GM12878 (cell line): ENCODE results near the gene GLB1L3. TPM values are rescaled to one million over a fixed set of nuclear protein-coding genes. Genes with fewer than 3 reads are reported as not detected.

Source experiments
- ATAC-seq: fragments of 200-7000 bp; cut with Tn5 transposase; 3 replicates; pipeline ENCODE4 v1.9.1; 2020; ENCODE audit warnings: mild to moderate bottlenecking, moderate library complexity
- BruUV-seq: library from RNA; stranded (reverse); fragments of 400-500 nt; replicated peaks from 2 replicates; lab custom pipeline; 2021; lab: Mats Ljungman, UMichigan
- CTCF ChIA-PET: fragments of 300-600 bp; sonication (Branson Sonifier 250); formaldehyde crosslinking; extraction: SDS; loops from one replicate; lab custom pipeline; 2021; ENCODE audit warnings: inconsistent platforms; lab: Yijun Ruan, JAX
- POLR2A ChIA-PET: fragments of 350-600 bp; formaldehyde crosslinking; extraction: SDS; loops from one replicate; lab custom pipeline; 2021; ENCODE audit warnings: inconsistent platforms; lab: Charles Lee
- RAD21 ChIA-PET: fragments of 300-600 bp; sonication (Branson Sonifier 250); formaldehyde crosslinking; loops from one replicate; lab custom pipeline; 2023; ENCODE audit warnings: antibody characterized with exemption; ENCODE audit not compliant: unreplicated experiment; lab: Charles Lee
- SMC1A ChIA-PET: fragments of 300-600 bp; sonication (Branson Sonifier 250); formaldehyde crosslinking; loops from one replicate; lab custom pipeline; 2023; ENCODE audit not compliant: unreplicated experiment, uncharacterized antibody; lab: Charles Lee
- DNase-seq: peaks from one replicate; pipeline ENCODE4 v3.0.0-alpha.2; 2011; ENCODE audit warnings: low read depth, low spot score
- FAIRE-seq: peaks from 3 replicates; lab custom pipeline; 2011; peaks lifted over from hg19 to GRCh38; lab: Jason Lieb, UNC
- H2AFZ ChIP-seq: 2 replicates; pipeline ENCODE4 v1.6.0; 2011; ENCODE audit warnings: low read depth, low read length, control low read depth; ENCODE audit not compliant: control insufficient read depth
- H3K27ac ChIP-seq: 2 replicates; pipeline ENCODE4 v1.5.1; 2011; ENCODE audit warnings: control low read depth; ENCODE audit not compliant: control insufficient read depth, insufficient read depth
- H3K27me3 ChIP-seq, 2 experiments: replicated peaks in 1 of 2; 2 replicates each; pipeline versions ENCODE4 v1.6.0 to v1.6.1; 2011; ENCODE audit warnings: low read length in 1 of 2; ENCODE audit not compliant: control insufficient read depth in 2 of 2, insufficient read depth in 2 of 2
- H3K36me3 ChIP-seq, 2 experiments: 2 replicates each; pipeline ENCODE4 v1.5.1; 2011; ENCODE audit warnings: low read length in 1 of 2; ENCODE audit not compliant: control insufficient read depth in 2 of 2, insufficient read depth in 2 of 2
- H3K4me1 ChIP-seq: 2 replicates; pipeline ENCODE4 v1.6.1; 2011; ENCODE audit warnings: mild to moderate bottlenecking, low read length, moderate library complexity, mixed read lengths; ENCODE audit not compliant: control insufficient read depth, insufficient read depth
- H3K4me2 ChIP-seq: 2 replicates; pipeline ENCODE4 v1.6.0; 2011; ENCODE audit warnings: control low read depth; ENCODE audit not compliant: control insufficient read depth, insufficient read depth
- H3K4me3 ChIP-seq: fragments of 200-600 bp; sonication (generic); 2 replicates; pipeline ENCODE4 v1.5.1; 2016
- H3K79me2 ChIP-seq: 2 replicates; pipeline ENCODE4 v1.6.0; 2011; ENCODE audit warnings: low read length; ENCODE audit not compliant: control insufficient read depth, insufficient read depth
- H3K9ac ChIP-seq: 2 replicates; pipeline ENCODE4 v1.8.0; 2011; ENCODE audit warnings: low read length, control low read depth, mixed read lengths; ENCODE audit not compliant: control insufficient read depth, insufficient read depth
- H3K9me3 ChIP-seq: replicated peaks from 3 replicates; pipeline ENCODE4 v1.5.1; 2011; ENCODE audit warnings: mild to moderate bottlenecking, low read length; ENCODE audit not compliant: control insufficient read depth, insufficient read depth
- H4K20me1 ChIP-seq: 2 replicates; pipeline ENCODE4 v1.6.0; 2011; ENCODE audit not compliant: control insufficient read depth, insufficient read depth
- CEBPB ChIP-seq, 2 experiments: fragments of 150-350 bp in 1 of 2; IDR thresholded peaks; 2 replicates each; pipeline ENCODE4 v1.6.1; 2012 to 2014; ENCODE audit warnings: low read depth in 2 of 2, low read length in 2 of 2, borderline replicate concordance in 1 of 2, inconsistent platforms in 1 of 2
- EGR1 ChIP-seq, 2 experiments: IDR thresholded peaks; 1 replicate in 1 of 2; 2 replicates in 1 of 2; pipeline ENCODE4 v1.6.1; 2011 to 2012; ENCODE audit warnings: low read depth in 2 of 2, low read length in 2 of 2, borderline replicate concordance in 1 of 2, mild to moderate bottlenecking in 1 of 2, moderate library complexity in 1 of 2
- EZH2 ChIP-seq: IDR thresholded peaks from 2 replicates; pipeline ENCODE4 v1.6.1; 2012; ENCODE audit warnings: low read depth, mild to moderate bottlenecking, control low read depth, inconsistent platforms, low read length, borderline replicate concordance; ENCODE audit not compliant: control insufficient read depth
- FOXM1 ChIP-seq: IDR thresholded peaks from 2 replicates; pipeline ENCODE4 v1.6.1; 2012; ENCODE audit warnings: low read depth, mild to moderate bottlenecking, inconsistent platforms, low read length, moderate library complexity
- JUNB ChIP-seq: IDR thresholded peaks from 2 replicates; pipeline ENCODE4 v1.6.1; 2016; ENCODE audit warnings: antibody characterized with exemption, mild to moderate bottlenecking
- RAD21 ChIP-seq: IDR thresholded peaks from 2 replicates; pipeline ENCODE4 v1.6.1; 2011; ENCODE audit warnings: mild to moderate bottlenecking, low read depth, low read length, moderate library complexity; ENCODE audit not compliant: insufficient read depth
- SUPT20H ChIP-seq: IDR thresholded peaks from 2 replicates; pipeline ENCODE4 v1.6.1; 2011; ENCODE audit warnings: low read depth, mild to moderate bottlenecking, low read length, moderate library complexity, borderline replicate concordance; ENCODE audit not compliant: control insufficient read depth
- ZNF384 ChIP-seq: IDR thresholded peaks from 2 replicates; pipeline ENCODE4 v1.6.1; 2012; ENCODE audit warnings: low read depth, mild to moderate bottlenecking, low read length, improper control_type of control experiment, borderline replicate concordance
- ZNF622 ChIP-seq: fragments of 450-650 bp; IDR thresholded peaks from 2 replicates; pipeline ENCODE4 v1.6.1; 2017; ENCODE audit warnings: mild to moderate bottlenecking, inconsistent platforms
- WGBS: methylation state at CpG from one replicate; pipeline ENCODE4 v1.1.6; 2016; ENCODE audit warnings: low lambda C conversion rate; ENCODE audit not compliant: insufficient replicate concordance, insufficient coverage; ENCODE audit errors: missing lambda C conversion rate; 5-methylcytosine and 5-hydroxymethylcytosine counted together
- in situ Hi-C: fragments of 300-500 bp; cut with MboI; formaldehyde crosslinking; loops from 9 replicates; pipeline ENCODE4 v1.14.3; 2018; ENCODE audit warnings: mixed read lengths
- intact Hi-C: fragments of 100-400 bp; cut with micrococcal nuclease; formaldehyde crosslinking; loops from one replicate; pipeline ENCODE4 v1.14.2; 2022; ENCODE audit not compliant: unreplicated experiment
- polyA plus RNA-seq, 11 experiments: library from polyadenylated mRNA; depleted of rRNA in 4 of 11; unstranded in 6 of 11; stranded (reverse) in 5 of 11; fragments of >200 nt; fragmentation: Nextera tagmentation in 4 of 11; fragmentation: Illumina TruSeq in 1 of 11; extraction: Ambion mirVana in 4 of 11; extraction: Trizol in 1 of 11; gene quantifications; 1 replicate in 1 of 11; 2 replicates in 10 of 11; pipeline versions ENCODE4 v1.2.1 to v1.2.3, GENCODE V29; 2011 to 2016; ENCODE audit warnings: inconsistent platforms in 2 of 11, missing spikeins in 2 of 11, low read depth in 1 of 11
- total RNA-seq, 4 experiments: library from RNA; depleted of rRNA in 3 of 4; stranded (reverse); fragments of >200 nt in 3 of 4; fragmentation: Illumina TruSeq in 1 of 4; extraction: Trizol in 1 of 4; gene quantifications; 2 replicates each; pipeline versions ENCODE4 v1.2.1 to v1.2.3, GENCODE V29; 2013 to 2021
- TF ChIP-seq, protein P1 (sequence below): fragments of 450-650 bp; IDR thresholded peaks from 2 replicates; pipeline ENCODE4 v1.6.1; 2017; ENCODE audit warnings: mild to moderate bottlenecking, moderate library complexity
- TF ChIP-seq, protein P2 (sequence below): IDR thresholded peaks from 2 replicates; pipeline ENCODE4 v1.6.1; 2011; ENCODE audit warnings: low read depth, mild to moderate bottlenecking, low read length, moderate library complexity, borderline replicate concordance; ENCODE audit errors: extremely low read depth
- TF ChIP-seq, protein P3 (sequence below): fragments of 450-650 bp; IDR thresholded peaks from 2 replicates; pipeline ENCODE4 v1.6.1; 2017; ENCODE audit warnings: low read depth, mild to moderate bottlenecking, moderate library complexity

The GLB1L3 gene
- total and polyA plus RNA-seq, 10 of the 15 experiments (the other 5 are each of a cell fraction or from before 2014, with no cell fraction given): 0.53 to 2.9 (median 1.9) TPM; not detected in 1

DNA sequence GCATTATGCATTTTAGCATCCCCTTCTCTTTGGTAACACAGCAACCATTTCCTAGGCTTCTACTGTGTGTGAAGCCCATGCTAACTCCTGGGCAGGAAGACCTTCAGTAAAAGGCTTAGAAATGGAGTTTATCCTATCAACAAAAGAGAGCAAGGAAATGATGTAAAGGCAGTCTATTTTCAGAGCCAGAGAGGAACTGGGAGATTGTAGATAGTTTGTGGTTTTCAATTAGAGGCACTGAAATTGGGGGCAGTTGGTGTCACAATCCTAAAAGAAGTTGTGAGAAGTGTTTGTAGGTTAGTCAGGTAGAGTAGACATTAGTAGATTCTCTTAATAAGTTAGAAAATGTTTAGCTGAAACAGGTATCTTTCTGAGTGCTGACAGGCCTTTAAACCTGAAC lies 15.7 kb upstream of the GLB1L3 start (continued):
- no peak for TF ChIP-seq EZH2
- TF ChIP-seq, all 136 proteins: peak for 4

DNA sequence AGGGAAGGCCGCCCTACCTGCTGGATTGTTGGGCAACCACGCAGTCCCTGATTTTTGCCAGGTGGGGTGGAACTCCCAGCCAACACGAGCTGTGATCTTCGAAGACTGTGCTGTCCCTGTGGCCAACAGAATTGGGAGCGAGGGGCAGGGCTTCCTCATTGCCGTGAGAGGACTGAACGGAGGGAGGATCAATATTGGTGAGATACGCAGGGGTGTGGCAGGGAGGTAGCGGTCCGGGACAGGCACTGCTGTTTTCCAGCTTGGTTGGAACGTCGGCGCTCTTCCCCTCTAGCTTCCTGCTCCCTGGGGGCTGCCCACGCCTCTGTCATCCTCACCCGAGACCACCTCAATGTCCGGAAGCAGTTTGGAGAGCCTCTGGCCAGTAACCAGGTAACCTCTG lies 15.2 kb upstream of the GLB1L3 start:
- Histone ChIP-seq H4K20me1 (no peaks in the 10 kb centered on the region), H3K4me2 (no peak overlapping the region), H3K9ac (no peak overlapping the region), H3K36me3 (peaks cover 0 to 3% of the 10 kb centered on the region in 2 experiments; a peak in 1 of 4 replicates), H2AFZ (no peak overlapping the region), H3K27ac (no peak overlapping the region), H3K4me1 (peaks cover 3% of the 10 kb centered on the region), H3K27me3 (no peaks in the 10 kb centered on the region), H3K4me3 (no peak overlapping the region), H3K9me3 (no peaks in the 10 kb centered on the region), H3K79me2 (no peaks in the 10 kb centered on the region)
- no TSS peak for BruUV-seq
- WGBS: 96% methylated on average over 16 of the region's 16 CpGs
- CTCF ChIA-PET: interaction anchor here (0.9 to 3.5 kb wide), 5 partner anchors 10 to 74 kb away, joined by 3 to 15 read pairs (median 4); no protein-coding TSS in a partner anchor
- intact Hi-C loops: no loop called here
- FAIRE-seq (no peak), ATAC-seq (no peak), DNase-seq (no peak)
- SMC1A ChIA-PET: interaction anchor here (2.0 kb wide), 1 partner anchor 32 kb away, joined by 5 read pairs; no protein-coding TSS in a partner anchor
- POLR2A ChIA-PET: interaction anchor here (1.0 kb wide), 1 partner anchor 12 kb away, joined by 3 read pairs; no protein-coding TSS in a partner anchor
- RAD21 ChIA-PET: no interaction called here
- in situ Hi-C loops: no loop called here
- TF ChIP-seq RAD21 (no peak), ZNF384 (no peak), ZNF622 (no peak), JUNB (no peak), SUPT20H (no peak), EGR1 (IDR thresholded peaks at IDR 0.05; ENCODE audit: borderline replicate concordance in 1 of 2, low read depth in 2 of 2, low read length in 2 of 2) (no peak), CEBPB (IDR thresholded peaks at IDR 0.05; ENCODE audit: borderline replicate concordance in 1 of 2, low read depth in 2 of 2, low read length in 2 of 2) (no peak), FOXM1 (no peak)
- TF ChIP-seq, protein P1, sequence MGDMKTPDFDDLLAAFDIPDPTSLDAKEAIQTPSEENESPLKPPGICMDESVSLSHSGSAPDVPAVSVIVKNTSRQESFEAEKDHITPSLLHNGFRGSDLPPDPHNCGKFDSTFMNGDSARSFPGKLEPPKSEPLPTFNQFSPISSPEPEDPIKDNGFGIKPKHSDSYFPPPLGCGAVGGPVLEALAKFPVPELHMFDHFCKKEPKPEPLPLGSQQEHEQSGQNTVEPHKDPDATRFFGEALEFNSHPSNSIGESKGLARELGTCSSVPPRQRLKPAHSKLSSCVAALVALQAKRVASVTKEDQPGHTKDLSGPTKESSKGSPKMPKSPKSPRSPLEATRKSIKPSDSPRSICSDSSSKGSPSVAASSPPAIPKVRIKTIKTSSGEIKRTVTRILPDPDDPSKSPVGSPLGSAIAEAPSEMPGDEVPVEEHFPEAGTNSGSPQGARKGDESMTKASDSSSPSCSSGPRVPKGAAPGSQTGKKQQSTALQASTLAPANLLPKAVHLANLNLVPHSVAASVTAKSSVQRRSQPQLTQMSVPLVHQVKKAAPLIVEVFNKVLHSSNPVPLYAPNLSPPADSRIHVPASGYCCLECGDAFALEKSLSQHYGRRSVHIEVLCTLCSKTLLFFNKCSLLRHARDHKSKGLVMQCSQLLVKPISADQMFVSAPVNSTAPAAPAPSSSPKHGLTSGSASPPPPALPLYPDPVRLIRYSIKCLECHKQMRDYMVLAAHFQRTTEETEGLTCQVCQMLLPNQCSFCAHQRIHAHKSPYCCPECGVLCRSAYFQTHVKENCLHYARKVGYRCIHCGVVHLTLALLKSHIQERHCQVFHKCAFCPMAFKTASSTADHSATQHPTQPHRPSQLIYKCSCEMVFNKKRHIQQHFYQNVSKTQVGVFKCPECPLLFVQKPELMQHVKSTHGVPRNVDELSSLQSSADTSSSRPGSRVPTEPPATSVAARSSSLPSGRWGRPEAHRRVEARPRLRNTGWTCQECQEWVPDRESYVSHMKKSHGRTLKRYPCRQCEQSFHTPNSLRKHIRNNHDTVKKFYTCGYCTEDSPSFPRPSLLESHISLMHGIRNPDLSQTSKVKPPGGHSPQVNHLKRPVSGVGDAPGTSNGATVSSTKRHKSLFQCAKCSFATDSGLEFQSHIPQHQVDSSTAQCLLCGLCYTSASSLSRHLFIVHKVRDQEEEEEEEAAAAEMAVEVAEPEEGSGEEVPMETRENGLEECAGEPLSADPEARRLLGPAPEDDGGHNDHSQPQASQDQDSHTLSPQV: no peak
- TF ChIP-seq, protein P2, sequence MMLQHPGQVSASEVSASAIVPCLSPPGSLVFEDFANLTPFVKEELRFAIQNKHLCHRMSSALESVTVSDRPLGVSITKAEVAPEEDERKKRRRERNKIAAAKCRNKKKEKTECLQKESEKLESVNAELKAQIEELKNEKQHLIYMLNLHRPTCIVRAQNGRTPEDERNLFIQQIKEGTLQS: no peak
- TF ChIP-seq, protein P3, sequence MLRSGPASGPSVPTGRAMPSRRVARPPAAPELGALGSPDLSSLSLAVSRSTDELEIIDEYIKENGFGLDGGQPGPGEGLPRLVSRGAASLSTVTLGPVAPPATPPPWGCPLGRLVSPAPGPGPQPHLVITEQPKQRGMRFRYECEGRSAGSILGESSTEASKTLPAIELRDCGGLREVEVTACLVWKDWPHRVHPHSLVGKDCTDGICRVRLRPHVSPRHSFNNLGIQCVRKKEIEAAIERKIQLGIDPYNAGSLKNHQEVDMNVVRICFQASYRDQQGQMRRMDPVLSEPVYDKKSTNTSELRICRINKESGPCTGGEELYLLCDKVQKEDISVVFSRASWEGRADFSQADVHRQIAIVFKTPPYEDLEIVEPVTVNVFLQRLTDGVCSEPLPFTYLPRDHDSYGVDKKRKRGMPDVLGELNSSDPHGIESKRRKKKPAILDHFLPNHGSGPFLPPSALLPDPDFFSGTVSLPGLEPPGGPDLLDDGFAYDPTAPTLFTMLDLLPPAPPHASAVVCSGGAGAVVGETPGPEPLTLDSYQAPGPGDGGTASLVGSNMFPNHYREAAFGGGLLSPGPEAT: no peak
